Hepatocyte (in vitro differentiated cells): ENCODE measurements around the gene AEBP1.

Experiments
- CTCF ChIP-seq: fragments of 200-600 bp; sonication (generic); IDR thresholded peaks from 2 replicates; pipeline ENCODE4 v1.5.1; 2016; ENCODE audit warnings: antibody characterized with exemption, mild to moderate bottlenecking; ENCODE audit not compliant: poor library complexity
- EZH2 ChIP-seq: fragments of 200-600 bp; sonication (generic); IDR thresholded peaks from 2 replicates; pipeline ENCODE4 v1.6.1; 2016; ENCODE audit warnings: antibody characterized with exemption, mild to moderate bottlenecking, borderline replicate concordance
- EZH2phosphoT487 ChIP-seq: fragments of 200-600 bp; sonication (generic); IDR thresholded peaks from one replicate; pipeline ENCODE4 v1.6.1; 2018; ENCODE audit warnings: antibody characterized with exemption, mild to moderate bottlenecking, low read depth, moderate library complexity; ENCODE audit not compliant: unreplicated experiment, severe bottlenecking

- TF ChIP-seq CTCF (no peak), EZH2phosphoT487 (no peak), EZH2 (no peak)
These were observed 1.7 kb downstream of the AEBP1 start for GRCh38 chr7:44105832-44106231.
